HFF-Myc (cell line): ENCODE results near the gene IFT43.

Experiments
- DNase-seq: peaks from one replicate; pipeline ENCODE4 v3.0.0-alpha.2; 2011; ENCODE audit warnings: low read depth; ENCODE audit errors: extremely low read depth
- H3K4me3 ChIP-seq: replicated peaks from 2 replicates; pipeline ENCODE4 v1.5.1; 2011; ENCODE audit warnings: low read depth, mild to moderate bottlenecking, control low read depth, low read length
- TF ChIP-seq, protein P1 (sequence below): IDR thresholded peaks from 2 replicates; pipeline ENCODE4 v1.5.1; 2012; ENCODE audit warnings: mild to moderate bottlenecking, low read depth, low read length, control low read depth; ENCODE audit errors: missing control alignments

The IFT43 gene

DNA sequence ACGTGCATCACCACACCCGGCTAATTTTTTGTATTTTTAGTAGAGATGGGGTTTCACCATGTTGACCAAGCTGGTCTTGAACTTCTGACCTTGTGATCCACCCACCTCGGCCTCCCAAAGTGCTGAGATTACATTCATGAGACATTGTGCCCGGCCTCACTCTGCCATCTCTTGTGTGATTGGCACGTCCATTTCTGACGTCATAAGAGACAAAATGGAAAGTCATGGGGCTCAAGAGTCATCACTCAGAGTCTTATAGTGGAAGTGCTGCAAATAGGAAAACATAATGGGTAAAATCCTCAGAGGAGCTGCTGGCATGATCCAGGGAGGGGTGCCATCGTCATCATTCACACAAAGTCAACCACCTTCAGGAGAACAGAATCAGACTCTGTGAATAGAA, 112.0 kb downstream of the IFT43 start:
- no peak overlapping the region for H3K4me3 ChIP-seq
- TF ChIP-seq, protein P1, sequence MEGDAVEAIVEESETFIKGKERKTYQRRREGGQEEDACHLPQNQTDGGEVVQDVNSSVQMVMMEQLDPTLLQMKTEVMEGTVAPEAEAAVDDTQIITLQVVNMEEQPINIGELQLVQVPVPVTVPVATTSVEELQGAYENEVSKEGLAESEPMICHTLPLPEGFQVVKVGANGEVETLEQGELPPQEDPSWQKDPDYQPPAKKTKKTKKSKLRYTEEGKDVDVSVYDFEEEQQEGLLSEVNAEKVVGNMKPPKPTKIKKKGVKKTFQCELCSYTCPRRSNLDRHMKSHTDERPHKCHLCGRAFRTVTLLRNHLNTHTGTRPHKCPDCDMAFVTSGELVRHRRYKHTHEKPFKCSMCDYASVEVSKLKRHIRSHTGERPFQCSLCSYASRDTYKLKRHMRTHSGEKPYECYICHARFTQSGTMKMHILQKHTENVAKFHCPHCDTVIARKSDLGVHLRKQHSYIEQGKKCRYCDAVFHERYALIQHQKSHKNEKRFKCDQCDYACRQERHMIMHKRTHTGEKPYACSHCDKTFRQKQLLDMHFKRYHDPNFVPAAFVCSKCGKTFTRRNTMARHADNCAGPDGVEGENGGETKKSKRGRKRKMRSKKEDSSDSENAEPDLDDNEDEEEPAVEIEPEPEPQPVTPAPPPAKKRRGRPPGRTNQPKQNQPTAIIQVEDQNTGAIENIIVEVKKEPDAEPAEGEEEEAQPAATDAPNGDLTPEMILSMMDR = no peak
- DNase-seq = no peak

DNA sequence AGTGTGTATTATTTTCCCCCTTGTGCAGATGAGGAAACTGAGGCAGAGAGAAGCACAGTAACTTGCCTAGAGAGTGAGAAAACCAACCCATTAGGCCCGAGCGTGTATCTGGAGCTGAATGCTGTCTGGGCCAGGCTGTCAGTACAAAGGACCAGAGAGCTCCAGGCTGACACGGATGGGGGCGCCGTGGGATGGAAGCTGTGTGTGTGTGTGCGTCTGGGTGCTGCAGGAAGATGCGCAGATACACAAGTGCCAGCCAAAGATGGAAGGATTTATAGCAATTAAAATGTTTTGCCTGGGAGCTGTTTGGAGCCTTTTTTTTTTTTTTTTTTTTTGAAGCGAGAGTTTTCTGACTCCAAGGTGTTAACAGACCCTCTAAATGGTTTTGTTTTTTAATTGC, 112.5 kb downstream of the IFT43 start:
- TF ChIP-seq, protein P1 = no peak

DNA sequence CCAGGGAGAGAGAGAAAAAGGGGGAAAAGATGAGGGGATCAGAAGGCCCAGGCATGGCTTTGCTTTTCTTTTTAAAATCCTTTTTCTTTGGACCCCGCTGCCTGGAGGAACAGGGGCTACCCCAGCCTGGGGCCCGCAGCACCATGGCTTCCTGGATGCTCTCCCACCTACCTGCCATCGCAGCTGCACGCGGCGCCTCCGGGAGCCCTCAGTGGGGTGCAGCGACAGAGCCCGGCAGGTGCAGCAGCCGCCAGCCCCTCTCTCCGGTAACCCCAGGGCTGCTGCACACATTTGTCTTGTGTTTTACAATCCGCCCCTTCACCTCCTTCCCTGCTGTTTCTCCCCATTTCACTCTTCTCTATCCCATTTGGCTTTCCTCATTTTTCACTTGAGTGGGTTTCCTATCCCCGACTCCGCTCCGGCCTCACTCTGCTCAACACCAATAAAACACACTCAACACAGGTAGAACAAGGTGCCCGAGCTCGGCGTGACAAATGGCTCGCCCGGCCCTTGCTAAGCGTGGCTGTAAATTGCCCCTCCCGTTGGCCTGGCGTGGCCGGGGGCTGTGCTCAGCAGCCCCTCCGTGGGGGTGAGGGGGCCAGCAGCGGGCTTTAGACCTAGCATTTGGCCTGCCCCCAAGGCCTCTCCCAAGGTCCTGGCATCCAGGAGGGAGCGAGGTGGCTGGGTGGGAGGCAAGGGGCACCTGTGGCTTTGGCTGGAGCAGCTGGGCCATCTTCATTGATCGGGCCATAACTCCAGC, 113.5 kb downstream of the IFT43 start:
- no peak for DNase-seq
- TF ChIP-seq, protein P1 = no peak

More for the DNA sequence above, 112.5 kb downstream of the IFT43 start:
- H3K4me3 ChIP-seq = no peak overlapping the region
- no peak for DNase-seq

DNA sequence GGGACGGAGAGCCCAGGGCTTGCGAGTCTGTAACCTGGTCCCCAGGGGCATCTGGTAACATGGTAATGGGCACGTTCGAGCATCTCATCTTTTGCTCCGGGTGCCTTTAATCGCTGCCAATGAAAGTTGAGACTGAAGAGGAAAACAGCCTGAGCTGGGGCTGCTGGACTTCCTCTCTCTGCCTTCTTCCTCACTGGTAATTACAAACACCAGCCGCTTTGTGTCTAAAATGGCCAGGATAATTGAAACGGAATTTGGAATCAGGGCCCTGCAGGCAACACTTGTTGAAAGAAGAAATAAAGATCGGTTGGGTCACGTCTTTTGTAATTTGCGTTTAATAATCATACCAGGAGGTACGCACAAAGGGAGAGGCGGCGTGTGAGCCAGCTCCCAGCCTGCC, 114.7 kb downstream of the IFT43 start:
- DNase-seq = no peak
- TF ChIP-seq, protein P1 = no peak
- H3K4me3 ChIP-seq = no peak overlapping the region

More for the DNA sequence above, 113.5 kb downstream of the IFT43 start:
- no peak overlapping the region for H3K4me3 ChIP-seq

DNA sequence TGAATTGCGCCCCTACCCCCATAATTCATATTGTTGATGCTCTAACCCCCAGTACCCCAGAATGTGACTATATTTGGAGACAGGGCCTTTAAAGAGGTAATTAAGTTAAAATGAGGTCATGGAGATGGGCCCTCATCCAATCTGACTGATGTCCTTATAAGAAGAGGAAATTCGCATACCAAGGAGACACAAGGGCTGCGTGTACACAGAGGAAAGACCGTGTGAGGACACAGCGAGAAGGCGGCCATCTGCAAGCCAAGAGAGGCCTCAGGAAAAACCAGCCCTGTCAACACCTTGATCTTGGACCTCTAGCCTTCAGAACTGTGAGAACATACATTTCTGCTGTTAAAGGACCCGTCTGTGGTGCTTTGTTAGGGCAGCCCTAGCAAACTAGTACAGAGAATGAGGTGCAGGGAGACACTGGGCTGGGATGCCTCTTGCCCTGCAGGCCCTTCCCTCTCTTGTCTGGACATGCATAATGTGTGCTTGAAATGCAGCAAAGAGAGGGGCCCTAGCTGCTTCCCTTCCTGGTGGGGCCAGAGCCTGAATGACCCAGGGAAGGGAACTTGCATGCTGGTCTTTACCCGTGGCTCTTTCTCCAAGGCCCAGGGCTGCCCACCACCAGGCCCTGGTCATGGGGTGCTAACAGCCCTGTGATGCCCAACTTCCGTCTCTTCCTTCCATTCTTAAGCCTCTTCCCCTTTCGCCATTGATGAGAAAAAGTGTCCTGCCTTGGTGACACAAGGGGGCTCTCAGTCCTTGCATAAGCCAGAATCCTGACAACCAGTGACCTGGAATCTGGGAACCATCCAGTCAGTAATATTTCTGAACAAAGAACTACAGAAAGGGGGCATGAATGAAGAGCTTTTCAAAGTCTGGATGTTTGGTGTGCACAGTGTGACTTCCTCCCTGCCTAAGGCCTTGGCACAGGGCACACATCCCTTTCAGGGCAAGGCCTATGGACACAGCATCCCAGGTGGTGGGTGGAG, 116.1 kb downstream of the IFT43 start:
- TF ChIP-seq, protein P1 = no peak
- no peak for DNase-seq
- no peak overlapping the region for H3K4me3 ChIP-seq

DNA sequence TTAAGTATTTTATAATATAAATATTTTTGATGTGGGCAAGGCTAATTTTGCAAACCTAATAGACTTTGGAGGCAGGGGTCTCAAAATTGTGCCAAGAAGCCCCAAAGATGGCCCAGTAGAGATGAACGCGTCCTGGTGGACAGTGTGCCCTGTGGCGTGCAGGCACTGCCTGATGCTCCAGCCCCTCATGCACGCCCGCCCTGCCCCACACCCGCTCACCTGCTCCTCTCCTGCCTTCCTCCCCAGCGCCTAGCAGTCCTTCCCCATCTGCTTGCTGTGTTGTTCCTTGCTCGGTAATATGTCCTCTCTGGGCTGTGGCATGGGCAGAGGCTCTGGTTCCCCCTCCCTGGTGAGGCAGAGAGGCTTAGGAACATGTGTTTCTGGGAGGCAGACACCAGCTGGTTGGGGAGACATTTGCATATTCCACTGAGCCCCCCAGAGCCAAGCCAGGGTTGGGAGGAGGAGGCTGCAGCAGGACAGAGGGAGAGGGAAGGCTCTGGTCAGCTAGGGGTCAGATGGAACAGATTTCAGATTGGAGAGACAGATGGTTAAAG, 119.3 kb downstream of the IFT43 start:
- H3K4me3 ChIP-seq = no peak overlapping the region
- no peak for DNase-seq
- TF ChIP-seq, protein P1 = no peak
